ENCODE results near the gene COA1.
"Not testable (repeated sequence)": the region's sequence is repeated elsewhere in the genome, so short reads cannot be mapped to it uniquely, and the experiment has no call there.

The COA1 gene

GRCh38 chr7:43758822-43759683 is 29.7 kb upstream of the COA1 start:
- peak in 1 of 2 donors; percentile 37 for DNase-seq (ENCODE audit: low read depth in 1 of 2, low spot score in 1 of 2)

GRCh38 chr7:43758029-43758821 is 28.9 kb upstream of the COA1 start, which contains the start of gene BLVRA:
Gene BLVRA (plus strand): TSS chr7:43758680. CDS start chr7:43771159, 12,479 bp downstream.
- DNase-seq (ENCODE audit: low read depth in 1 of 2, low spot score in 1 of 2): peak; percentile 40 to 58

- DNase-seq (ENCODE audit: low read depth in 1 of 2, low spot score in 1 of 2): no peak
These were observed 27.9 kb upstream of the COA1 start for GRCh38 chr7:43757073-43757720.

- no peak for DNase-seq (ENCODE audit: low read depth in 1 of 2, low spot score in 1 of 2)
These were observed 27.2 kb upstream of the COA1 start for GRCh38 chr7:43756368-43757072.

GRCh38 chr7:43754596-43754995 is 25.3 kb upstream of the COA1 start:
- no peak for DNase-seq (ENCODE audit: low read depth in 1 of 2, low spot score in 1 of 2)

- DNase-seq (ENCODE audit: low read depth in 1 of 2, low spot score in 1 of 2): no peak
These were observed 24.5 kb upstream of the COA1 start for GRCh38 chr7:43753843-43754242.

GRCh38 chr7:43753271-43753810 is 24.0 kb upstream of the COA1 start:
- no peak for DNase-seq (ENCODE audit: low read depth in 1 of 2, low spot score in 1 of 2)

- DNase-seq (ENCODE audit: low read depth in 1 of 2, low spot score in 1 of 2): no peak
These were observed 23.1 kb upstream of the COA1 start for GRCh38 chr7:43752411-43752810.

GRCh38 chr7:43750016-43750887 is 20.9 kb upstream of the COA1 start:
- no peak for DNase-seq (ENCODE audit: low read depth in 1 of 2, low spot score in 1 of 2)

GRCh38 chr7:43749383-43749940 is 20.1 kb upstream of the COA1 start:
- no peak for DNase-seq (ENCODE audit: low read depth in 1 of 2, low spot score in 1 of 2)

GRCh38 chr7:43747328-43748105 is 18.2 kb upstream of the COA1 start:
- DNase-seq (ENCODE audit: low read depth in 1 of 2, low spot score in 1 of 2): no peak

GRCh38 chr7:43742692-43743091 is 13.4 kb upstream of the COA1 start:
- DNase-seq (ENCODE audit: low read depth in 1 of 2, low spot score in 1 of 2): no peak

- DNase-seq (ENCODE audit: low read depth in 1 of 2, low spot score in 1 of 2): no peak
These were observed 8.3 kb upstream of the COA1 start for GRCh38 chr7:43737467-43738127.

GRCh38 chr7:43735802-43736603 is 6.7 kb upstream of the COA1 start:
- DNase-seq (ENCODE audit: low read depth in 1 of 2, low spot score in 1 of 2): no peak

- no peak for DNase-seq (ENCODE audit: low read depth in 1 of 2, low spot score in 1 of 2)
These were observed 6.1 kb upstream of the COA1 start for GRCh38 chr7:43735403-43735801.

GRCh38 chr7:43734575-43735332 is 5.4 kb upstream of the COA1 start:
- DNase-seq (ENCODE audit: low read depth in 1 of 2, low spot score in 1 of 2): not testable (repeated sequence)

GRCh38 chr7:43731494-43731893 is 2.2 kb upstream of the COA1 start:
- DNase-seq (ENCODE audit: low read depth in 1 of 2, low spot score in 1 of 2): not testable (repeated sequence)
